NK-92 (cell line): Measurements from ENCODE around the gene SEC23IP.

Experiments
- DNase-seq: peaks from one replicate; lab custom pipeline; 2025; ENCODE audit not compliant: unreplicated experiment; lab: John Stamatoyannopoulos, UW

The SEC23IP gene

DNA sequence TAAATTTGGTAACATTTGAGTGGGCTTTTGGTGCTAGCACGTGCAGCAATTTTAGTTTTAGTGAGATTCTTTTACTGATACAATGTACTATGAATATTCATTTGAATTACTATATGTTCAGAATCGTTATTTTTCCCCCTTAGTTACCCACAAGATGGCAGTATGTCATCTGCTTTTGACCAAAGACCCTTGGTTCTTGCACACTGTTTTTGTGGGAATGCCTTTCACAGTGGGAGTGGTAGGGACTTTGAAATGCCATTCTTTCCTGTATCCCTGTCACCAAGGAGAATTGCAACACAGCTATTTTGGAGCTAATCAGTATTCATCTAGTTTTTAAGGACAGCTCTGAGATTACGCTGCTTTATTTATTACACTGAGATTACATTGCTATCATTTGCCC is 40.6 kb downstream of the SEC23IP start:
- no peak for DNase-seq

DNA sequence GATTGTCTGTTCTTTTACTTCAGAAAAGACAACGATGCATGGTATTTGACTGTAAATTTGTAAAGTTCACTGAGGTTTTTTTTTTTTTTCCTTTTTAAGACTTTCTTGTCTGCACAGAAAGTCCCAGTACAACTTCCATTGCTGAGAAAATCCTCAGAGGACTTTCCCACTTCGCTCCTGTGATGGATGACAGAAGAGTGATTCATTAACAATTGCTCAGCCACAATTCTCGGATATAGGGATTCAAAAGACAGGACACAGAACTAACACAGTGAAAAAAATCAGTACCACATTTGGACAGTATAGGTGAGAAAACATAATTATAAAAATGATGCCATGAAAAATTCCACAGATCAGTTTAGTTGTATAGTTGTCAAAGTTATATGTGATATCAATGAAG is 48.0 kb downstream of the SEC23IP start:
- DNase-seq: no peak

DNA sequence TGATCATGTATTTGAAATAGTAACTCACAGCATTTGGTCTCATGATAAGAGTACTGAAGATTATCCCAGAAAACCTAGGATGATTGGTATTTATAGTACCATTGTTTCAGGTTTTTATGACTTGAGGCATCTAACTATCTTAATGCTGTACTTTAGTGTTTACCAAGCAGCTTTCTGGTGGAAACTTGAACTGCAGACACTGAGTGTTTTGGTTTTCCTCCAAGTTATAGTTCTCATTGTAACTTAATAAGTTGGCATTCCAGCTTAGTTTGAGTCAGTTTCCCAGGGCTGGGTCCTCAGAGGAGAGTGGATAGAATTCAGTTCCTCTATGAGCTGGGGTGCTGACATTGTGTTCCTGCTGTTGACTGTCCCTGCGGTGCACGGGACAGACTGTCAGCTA is 50.4 kb downstream of the SEC23IP start:
- DNase-seq: no peak

DNA sequence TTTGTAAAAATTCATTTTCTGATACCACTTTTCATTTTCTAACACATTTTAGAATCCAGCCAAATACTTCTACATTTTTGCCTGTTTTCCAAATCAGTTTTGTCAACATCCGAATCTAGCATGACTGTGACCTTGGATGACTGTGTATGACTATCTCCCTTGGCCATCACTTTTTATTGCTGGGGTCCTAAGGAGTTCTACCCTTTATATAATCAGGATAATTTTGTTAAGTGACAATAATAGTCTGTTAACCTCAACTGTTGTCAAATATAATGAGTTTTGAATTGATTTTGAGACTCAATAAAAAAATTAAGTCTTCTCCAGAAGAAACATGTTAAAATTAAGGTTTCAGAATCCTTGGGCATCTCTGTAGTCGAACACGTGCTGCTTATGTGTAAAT is 53.3 kb downstream of the SEC23IP start:
- DNase-seq: no peak

DNA sequence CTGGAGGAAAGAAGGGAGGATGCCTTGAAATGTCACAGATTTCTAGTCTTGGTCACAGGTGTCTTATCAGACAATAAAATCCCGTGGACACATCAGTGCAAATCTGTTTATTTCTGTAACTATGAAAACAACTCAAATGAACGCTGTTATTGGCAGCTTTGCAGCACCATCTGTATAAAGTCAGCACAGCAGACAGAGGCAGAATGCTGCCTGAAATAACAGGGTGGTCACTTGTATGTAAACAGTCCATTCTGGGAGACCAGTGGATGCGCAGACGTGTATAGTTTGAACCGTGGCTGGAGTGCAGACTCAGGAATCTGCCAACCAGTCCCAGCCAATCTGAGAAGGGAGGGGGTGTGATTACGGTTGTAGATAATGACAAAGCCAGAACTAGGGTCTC is 54.8 kb downstream of the SEC23IP start:
- no peak for DNase-seq

DNA sequence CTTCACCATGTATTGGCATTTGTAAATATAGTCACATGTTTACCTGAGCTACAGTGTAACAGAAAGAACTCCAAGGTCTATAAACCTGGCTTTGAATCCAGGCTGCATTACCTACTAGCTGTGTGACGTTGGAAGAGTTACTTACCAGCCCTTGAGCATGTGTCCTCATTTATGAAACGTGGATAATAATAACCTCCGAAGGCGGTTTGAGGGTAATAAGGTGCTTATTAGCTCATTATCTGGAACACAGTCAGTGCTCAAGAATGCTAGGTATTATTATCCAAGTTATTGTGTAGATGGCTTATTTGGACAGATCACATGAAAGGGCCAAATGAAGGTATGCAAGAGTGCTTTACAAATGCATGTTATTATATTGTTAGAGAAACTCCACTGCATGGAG is 64.9 kb downstream of the SEC23IP start:
- DNase-seq: no peak

DNA sequence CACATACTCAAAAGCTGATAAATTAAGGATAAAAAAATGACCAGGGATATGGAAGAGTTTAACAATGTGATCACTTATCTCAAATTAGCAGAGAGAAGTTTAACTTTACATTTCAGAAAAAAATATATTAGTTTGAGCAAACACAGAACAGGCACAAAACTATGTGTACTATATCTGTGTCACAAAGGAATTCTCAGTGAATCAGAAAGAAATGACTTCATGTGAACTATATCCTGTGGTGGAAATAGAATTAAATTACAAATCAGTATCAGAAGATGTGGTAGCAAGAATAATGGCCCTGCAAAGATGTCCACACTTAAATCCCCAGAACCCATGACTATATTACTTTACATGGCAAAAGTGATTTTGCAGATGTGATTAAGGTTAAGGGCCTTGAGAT is 70.3 kb downstream of the SEC23IP start:
- no peak for DNase-seq

DNA sequence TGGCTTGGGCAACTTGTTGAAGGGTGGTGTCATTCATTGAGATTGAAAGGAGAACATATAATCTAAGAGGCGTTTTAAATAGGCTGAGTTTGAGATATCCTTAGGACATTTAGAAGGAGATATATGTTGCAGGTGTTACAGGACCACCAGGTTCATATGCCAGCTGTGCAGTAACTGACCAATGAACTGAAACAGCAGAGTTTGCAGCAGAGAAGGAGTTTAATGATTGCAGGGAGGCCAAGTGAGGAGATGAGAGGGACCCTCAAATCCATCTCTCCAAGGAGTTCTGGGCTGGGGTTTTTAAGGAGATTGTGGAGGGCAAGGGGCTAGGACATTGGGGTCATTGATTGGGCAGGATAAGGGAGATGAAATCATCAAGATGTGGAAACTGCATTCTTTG is 74.5 kb downstream of the SEC23IP start:
- DNase-seq: no peak

DNA sequence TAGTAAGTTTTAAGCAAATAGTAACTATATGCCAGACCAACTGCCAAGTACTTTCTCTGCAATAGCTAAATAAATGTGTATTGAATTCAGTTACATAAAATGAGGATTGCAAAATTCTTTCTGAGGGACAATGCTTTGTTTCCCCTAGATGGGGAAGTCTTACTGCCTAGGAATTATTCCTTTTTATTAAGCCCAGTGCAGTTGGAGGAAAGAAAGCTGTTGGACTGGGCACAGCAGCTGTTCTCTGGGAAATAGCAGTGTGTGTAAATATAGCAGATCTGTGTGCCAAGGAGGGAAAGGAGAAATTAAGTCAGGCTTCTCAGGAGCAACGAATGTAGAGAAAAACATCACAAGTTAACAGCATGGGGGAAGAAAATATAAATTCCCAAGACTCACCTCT is 77.1 kb downstream of the SEC23IP start:
- DNase-seq: no peak

DNA sequence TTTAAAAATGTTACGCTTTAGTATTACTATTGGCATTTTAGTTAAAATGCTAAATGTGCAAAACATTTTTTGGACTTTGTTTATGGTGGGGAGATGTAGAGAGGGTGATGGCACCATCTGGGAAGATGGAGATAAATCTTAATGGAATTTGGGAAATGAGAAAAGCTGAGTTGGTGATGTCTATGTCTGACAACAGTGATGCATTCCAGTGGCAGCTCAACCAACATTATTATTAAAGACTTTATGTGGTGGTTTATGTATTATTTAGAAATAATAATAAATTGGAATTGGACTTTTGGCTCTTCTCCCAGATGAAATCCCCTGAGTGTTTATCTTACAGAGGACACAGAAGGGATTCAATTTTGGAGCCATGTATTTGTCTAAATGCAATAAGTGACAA is 77.6 kb downstream of the SEC23IP start:
- no peak for DNase-seq

DNA sequence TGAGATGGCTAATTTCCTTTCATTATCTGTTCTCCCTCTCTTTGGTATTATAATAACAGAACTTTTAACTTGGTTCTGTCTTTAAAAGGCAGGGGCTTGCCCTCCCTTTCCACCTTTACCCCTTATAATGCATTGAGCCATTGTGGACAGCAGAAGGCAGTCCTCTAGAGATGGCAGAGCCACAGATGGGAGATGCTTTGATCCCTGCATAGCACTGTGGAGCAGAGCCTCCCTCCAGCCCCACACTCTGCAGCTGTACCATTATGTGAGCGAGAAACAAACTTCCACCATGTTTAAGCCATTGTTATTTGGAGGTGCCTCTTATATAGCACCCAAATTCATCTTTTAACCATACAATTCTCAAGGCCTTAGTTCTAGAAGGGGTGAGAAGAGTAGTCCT is 78.4 kb downstream of the SEC23IP start:
- no peak for DNase-seq

DNA sequence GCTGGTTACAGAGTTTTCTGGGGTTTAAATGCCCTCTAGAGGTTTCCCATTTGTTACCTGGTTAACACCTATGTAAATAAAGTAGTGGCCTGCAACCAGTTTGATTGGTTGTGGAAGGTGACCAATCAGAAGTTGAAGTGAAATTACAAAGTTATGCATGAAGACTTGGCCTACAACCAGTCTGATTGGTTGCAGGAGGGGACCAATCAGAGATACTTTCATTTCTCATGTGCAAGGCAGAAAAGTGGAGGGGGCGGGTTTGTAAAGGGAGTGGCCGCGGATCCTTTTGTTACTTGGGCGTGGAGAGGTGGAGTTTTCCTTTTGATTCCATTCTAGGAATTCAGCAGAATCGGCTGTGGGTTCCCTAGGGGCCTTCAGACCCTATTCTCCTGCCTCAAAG is 80.8 kb downstream of the SEC23IP start:
- DNase-seq: no peak

DNA sequence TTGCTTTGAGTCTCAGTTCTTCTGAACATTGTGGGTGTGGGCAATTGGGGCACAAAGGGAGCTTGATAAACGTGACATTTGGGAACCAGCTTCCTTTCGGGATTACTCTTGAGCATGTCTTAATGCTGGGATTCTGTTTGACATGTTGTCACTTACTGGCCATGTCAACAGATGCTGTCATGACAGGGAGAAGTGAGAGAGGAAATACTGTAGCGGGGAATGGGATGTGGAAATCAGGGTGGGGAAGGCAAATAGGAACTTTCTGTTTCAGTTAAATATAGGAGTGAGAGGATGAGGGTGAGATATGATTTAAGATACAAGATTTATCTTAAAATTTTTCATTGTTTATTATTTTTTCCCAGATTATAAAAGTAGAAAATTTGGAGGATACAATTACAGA is 83.9 kb downstream of the SEC23IP start:
- no peak for DNase-seq

DNA sequence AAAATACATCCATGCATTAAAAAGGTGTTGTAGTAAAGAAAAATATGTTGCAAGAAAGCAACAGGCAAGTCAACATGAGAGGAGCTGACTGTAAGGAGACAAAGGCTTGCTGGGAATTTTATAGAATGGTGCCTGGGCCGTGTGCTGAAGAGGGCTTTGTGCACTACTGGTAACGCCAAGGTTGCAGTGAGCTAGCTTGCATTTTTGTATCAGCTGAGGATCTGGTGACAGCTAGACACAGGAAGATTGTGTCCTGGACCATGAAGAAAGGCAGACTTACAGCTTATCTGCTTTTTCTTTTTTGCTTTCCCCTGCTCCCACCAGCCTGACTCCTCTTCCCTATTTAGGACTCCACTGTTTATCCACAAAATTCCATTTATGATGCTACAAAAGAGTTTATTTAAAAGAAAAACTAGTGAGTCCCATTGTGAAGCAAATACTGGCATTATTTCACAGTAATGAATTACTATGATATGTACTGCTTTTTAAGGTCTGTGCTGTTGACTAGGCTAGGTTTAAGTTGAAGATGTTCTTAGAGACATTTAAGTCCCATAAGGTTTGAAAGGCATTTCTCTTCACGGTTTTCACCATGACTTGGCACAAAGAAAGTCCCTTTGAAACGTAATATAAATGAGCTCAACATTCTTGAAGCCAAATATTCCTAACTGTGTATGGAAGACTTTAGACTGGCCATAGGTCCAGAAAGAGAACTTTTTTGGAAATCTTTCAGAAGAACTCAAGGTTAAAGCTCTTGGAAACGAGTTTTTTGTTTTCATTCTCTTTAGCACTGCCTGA is 88.6 kb downstream of the SEC23IP start:
- no peak for DNase-seq

DNA sequence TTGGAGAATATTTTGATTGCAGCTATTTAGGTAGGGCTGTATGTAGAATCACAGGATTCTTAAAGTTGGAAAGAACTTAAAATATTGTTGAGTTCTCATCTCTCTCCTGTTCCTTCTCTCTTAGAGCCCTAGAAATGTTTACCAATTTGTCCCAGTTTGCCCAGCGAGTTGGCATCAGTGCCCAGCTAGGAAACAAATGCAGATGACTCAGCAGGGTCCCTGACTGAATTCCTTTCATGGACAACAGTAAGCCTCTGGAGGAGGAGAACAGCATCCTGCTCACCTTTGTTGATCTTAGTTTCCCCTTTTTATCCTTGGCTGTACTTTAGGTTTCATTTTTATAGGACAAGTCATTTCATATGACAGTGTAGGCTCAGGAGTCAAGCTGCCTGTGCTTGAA is 89.3 kb downstream of the SEC23IP start:
- no peak for DNase-seq

DNA sequence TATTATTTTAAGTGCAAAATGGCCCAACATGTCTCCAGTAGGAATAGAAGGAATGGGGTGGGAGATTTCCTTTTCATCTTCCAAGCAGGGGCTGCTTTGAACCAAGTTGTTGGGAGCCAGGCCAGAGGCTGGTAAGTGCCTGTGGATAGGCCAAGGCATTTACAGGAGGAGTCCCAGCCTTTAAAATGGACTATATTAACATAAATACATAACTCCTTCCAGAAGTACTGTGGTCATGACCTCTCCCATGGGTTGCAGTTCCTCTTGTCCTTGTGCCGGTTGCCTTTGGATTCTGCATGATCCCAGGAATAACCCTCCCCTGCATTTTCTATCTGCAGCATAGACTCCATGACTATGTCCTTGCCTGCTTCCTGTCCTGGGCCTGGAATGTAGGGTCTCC is 95.8 kb downstream of the SEC23IP start:
- DNase-seq: no peak

DNA sequence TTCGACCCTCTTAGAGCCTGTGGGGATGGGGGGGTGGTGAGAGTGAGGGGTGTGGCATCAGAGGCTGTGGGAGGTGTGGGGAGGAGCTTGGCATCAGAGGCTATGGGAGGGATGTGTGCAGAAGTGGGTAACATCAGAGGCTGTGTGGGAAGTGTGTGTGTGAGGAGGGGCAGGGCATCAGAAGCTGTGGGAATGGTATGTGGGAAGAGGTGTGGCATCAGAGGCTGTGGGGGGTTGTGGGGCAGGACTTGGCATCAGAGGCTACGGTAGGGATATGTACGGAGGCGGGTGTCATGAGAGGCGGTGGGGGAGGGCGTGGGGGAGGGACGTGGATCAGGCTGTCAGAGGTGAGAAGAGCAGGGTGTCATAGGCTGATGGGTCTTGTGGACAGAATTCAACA is 97.4 kb downstream of the SEC23IP start:
- no peak for DNase-seq

DNA sequence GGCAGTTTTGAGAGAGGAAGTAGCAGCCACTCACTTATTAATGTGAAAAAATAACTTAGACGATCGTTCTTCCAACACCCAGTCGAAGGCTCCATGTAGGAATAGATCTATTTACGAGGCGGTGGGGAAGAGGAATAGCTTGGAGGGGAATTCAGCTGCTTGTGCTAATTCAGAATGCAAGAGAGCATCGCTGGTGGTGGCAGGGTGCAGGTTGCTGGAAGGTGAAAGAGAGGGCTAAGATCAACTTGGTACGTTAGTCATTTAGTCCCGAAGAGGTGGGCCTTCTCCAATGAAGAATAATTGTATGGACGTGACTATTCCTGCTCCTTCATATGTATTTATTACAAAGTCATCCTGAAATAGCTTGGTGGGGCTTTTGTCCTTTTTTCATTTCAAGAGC is 98.5 kb downstream of the SEC23IP start:
- DNase-seq: no peak

DNA sequence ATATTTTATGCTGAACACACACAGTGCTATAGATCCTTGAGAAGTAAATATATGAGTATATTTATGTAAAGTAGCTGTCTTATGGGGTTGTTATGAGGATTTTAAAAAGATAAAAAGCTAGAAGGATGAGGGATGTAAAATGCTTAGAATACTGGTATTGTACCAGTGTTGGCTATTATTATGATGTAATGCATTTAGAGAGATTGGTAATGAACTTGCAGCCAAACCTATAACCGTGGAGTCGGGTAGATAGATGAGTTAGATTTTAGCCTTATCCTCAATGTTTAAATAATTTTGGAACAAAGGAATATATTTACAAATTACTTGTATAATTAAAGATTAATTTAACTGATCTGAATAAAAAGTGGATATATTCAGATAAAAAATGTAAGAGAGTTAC is 99.3 kb downstream of the SEC23IP start:
- no peak for DNase-seq
